HG03280 (cell line): Measurements from ENCODE around the gene SCN2B.
A peak's percentile ranks its signal among the peaks of the same experiment; 100 is the strongest.
"Not testable (repeated sequence)": the region's sequence is repeated elsewhere in the genome, so short reads cannot be mapped to it uniquely, and the experiment has no call there.

Experiments
- ATAC-seq: cut with Tn5 transposase; IDR thresholded peaks from one replicate; pipeline ENCODE4 v1.9.1; 2021; ENCODE audit warnings: mild to moderate bottlenecking, moderate library complexity; ENCODE audit not compliant: unreplicated experiment

The SCN2B gene

GRCh38 chr11:118207079-118207478 is 30.6 kb upstream of the SCN2B start:
- no peak for ATAC-seq

- no peak for ATAC-seq
Observed at GRCh38 chr11:118206391-118207031, 30.1 kb upstream of the SCN2B start.

GRCh38 chr11:118205606-118206378 is 29.4 kb upstream of the SCN2B start:
- no peak for ATAC-seq

- ATAC-seq = no peak
Observed at GRCh38 chr11:118202599-118203422, 26.4 kb upstream of the SCN2B start.

GRCh38 chr11:118201966-118202365 is 25.5 kb upstream of the SCN2B start:
- ATAC-seq = no peak

GRCh38 chr11:118200901-118201680 is 24.7 kb upstream of the SCN2B start:
- no peak for ATAC-seq

- no peak for ATAC-seq
Observed at GRCh38 chr11:118200497-118200896, 24.1 kb upstream of the SCN2B start.

- ATAC-seq = no peak
Observed at GRCh38 chr11:118199135-118199534, 22.7 kb upstream of the SCN2B start.

- peak; percentile 65 for ATAC-seq
Observed at GRCh38 chr11:118198370-118198769, 21.9 kb upstream of the SCN2B start.

- ATAC-seq = no peak
Observed at GRCh38 chr11:118194835-118195627, 18.6 kb upstream of the SCN2B start.

- no peak for ATAC-seq
Observed at GRCh38 chr11:118193910-118194566, 17.6 kb upstream of the SCN2B start.

- ATAC-seq = not testable (repeated sequence)
Observed at GRCh38 chr11:118192817-118193216, 16.4 kb upstream of the SCN2B start.

GRCh38 chr11:118190942-118191506 is 14.6 kb upstream of the SCN2B start:
- not testable (repeated sequence) for ATAC-seq

GRCh38 chr11:118186346-118187107 is 10.1 kb upstream of the SCN2B start:
- ATAC-seq = no peak

- no peak for ATAC-seq
Observed at GRCh38 chr11:118184784-118185579, 8.5 kb upstream of the SCN2B start.

- not testable (repeated sequence) for ATAC-seq
Observed at GRCh38 chr11:118183691-118184090, 7.3 kb upstream of the SCN2B start.

- no peak for ATAC-seq
Observed at GRCh38 chr11:118180300-118180703, 3.9 kb upstream of the SCN2B start.

- no peak for ATAC-seq
Observed at GRCh38 chr11:118176778-118177134, 317 bp upstream of the SCN2B start.
